Endothelial cell of umbilical vein (primary cell): Measurements from ENCODE around the gene SPCS1.

Experiments used
- EZH2 ChIP-seq: IDR thresholded peaks from 2 replicates; pipeline ENCODE4 v1.6.1; 2012; ENCODE audit warnings: borderline replicate concordance, low read depth, mild to moderate bottlenecking, moderate library complexity, low read length, inconsistent platforms; ENCODE audit not compliant: severe bottlenecking
- GATA2 ChIP-seq: IDR thresholded peaks from 2 replicates; pipeline ENCODE4 v1.7.0; 2011; ENCODE audit warnings: low read depth, mild to moderate bottlenecking, moderate library complexity, mixed read lengths, low read length; ENCODE audit not compliant: insufficient read length, insufficient read depth

DNA sequence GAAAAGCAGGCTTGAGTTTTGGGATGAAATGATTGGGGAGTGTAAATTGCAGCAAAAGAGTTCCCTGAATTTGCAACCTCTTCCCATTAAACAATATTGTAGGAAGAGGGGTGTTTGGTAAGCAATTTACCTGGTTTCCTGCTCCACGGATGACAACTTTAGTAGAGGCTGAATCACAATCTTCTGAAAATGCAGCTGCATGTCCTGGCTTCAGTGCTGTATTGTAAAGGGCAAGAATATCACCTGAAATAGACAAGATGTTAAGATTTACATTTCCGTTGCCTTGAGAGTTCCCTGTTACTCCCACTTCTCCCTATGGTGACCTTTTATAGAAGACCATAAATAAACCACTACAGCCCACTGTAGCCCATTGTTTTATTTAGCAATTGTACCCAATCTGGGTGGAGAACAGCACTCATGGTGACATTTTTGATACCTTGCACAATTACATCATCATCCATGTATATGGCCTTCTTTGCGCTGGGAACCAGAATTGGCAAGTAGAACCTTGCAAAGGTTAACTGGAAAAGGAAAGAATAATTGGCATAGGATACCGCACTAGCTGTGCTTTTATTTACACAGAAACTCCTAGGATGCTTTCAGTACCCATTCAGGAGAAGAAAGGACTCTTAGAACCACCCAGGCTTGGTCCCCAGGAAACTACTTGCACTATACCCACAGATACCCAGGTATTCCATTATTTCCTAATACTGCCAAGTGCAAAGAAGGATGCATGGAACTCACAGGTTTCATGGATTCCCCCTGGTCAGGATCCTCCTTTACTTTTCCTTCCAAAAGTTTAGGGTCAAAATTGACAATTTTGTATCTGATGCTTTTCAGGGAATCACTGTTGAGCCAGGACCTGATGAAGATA, 9.9 kb upstream of the SPCS1 start:
- TF ChIP-seq GATA2, result no peak
- no peak for TF ChIP-seq EZH2
